GM18873 (cell line): ENCODE results near the gene TXNDC5.
A peak's percentile ranks its signal among the peaks of the same experiment; 100 is the strongest.
"Not testable (repeated sequence)": the region's sequence is repeated elsewhere in the genome, so short reads cannot be mapped to it uniquely, and the experiment has no call there.

ENCODE experiments used
- ATAC-seq: cut with Tn5 transposase; IDR thresholded peaks from one replicate; pipeline ENCODE4 v1.9.1; 2021; ENCODE audit warnings: mild to moderate bottlenecking, moderate library complexity, moderate number of reproducible peaks; ENCODE audit not compliant: unreplicated experiment, low FRiP score

The TXNDC5 gene

DNA sequence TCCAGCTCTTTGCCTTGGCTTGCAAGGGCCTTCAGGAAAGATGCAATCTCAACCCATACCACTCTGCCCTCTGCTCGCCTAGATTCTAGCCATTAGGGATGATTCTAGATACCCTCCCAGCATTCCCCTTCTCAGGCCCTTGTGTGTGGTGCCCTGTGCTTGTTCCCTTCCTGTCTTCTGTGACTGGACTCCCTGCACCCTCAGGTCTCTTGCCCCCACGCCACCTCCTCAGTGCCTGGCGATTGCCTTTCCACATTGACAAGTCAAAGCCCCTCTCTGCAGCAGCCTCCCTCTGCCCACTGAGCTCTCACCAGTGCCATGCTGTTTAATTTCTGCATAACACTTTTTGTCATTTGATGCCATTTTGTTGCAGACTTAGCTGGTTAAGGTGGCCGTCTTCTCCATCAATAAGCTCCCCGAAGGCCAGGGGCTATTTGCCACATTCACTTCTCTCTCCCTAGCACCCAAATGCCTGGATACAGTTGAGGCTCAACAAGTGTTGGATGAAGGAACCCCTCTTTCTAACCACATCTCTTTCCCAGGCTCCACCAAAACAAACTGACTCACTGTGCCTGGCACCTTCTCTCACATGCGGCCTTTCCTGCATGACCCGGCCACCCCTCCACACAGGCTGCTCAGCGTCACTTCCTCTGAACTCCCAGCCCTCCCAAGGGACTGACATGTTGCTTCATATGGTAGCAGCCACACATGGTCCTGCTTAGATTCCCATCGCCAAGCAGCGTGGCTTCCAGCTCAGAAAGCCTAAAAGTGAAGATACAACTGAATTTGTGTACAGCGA is 4.6 kb upstream of the TXNDC5 start:
- no peak for ATAC-seq

DNA sequence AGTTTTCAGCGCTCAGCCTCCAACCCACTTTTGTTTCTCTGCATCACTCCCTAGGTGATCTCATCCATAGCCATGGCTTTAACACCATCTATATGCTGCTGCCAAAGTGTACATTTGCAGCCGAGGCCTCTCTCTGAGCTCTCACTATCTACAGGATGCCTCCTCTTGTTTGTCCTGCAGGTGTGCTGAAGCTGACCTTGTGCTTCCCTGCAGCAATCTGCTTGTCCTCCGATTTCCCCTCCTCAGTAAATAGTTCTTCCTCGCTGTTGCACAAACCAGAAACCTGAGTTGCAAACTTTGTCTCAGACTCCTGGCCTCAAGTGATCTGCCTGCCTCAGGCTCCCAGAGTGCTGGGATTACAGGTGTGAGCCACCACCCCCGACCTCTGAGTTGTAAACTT is 3.7 kb upstream of the TXNDC5 start:
- no peak for ATAC-seq

- ATAC-seq, result no peak
Observed at GRCh38 chr6:7912736-7913517, 2.3 kb upstream of the TXNDC5 start.

GRCh38 chr6:7912024-7912423 is 1.4 kb upstream of the TXNDC5 start:
- no peak for ATAC-seq

GRCh38 chr6:7911345-7911725 is 747 bp upstream of the TXNDC5 start:
- no peak for ATAC-seq

GRCh38 chr6:7910298-7910653 is 312 bp downstream of the TXNDC5 start:
- peak; percentile 4 for ATAC-seq

DNA sequence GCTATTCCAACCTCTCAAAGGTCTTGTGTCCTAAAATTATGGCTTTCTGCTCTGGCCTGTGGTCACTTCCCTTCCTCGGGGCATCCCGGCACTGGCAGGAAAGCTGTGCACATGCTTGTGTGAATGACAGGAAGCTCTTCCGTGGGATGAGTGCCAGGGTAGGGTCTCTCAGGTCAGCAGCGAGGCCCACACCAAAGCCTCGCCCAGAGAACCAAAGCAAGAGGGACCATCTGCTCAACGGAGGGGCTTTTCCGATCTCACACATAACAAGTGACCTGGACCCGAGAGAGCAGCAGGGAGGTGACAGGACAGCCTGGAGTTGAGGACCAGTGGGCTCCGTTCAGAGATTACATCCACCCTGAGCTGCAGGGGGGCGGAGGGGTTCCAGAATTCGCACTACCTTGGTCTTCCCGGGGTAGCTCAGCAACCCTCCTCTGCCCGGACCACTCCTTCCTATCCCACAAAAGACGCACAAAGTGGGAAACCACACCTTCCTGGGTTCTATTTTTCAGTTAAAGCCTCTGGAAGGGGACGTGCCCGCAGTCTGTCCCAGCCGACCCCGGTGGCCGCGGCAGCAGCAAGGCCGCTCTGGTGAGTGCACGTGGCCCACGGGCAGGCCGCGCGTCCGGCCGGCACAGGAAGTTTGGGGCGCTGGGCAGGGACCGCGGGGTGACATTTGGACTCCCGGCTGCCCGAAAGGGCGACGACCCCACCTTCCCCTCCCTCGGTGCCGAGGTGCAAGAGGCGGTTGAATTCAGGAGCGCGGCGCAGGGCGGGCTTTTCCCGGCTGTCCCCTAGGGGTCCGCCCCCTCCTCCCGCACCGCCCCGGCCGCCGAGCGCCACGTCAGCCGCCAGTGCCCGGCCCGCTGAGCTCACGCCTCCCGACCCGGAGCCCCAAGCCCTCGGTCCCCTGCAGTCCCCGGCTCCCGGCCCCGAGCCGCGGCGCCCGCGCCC is 988 bp downstream of the TXNDC5 start:
- no peak for ATAC-seq

GRCh38 chr6:7907159-7907558 is 3.4 kb downstream of the TXNDC5 start:
- no peak for ATAC-seq

DNA sequence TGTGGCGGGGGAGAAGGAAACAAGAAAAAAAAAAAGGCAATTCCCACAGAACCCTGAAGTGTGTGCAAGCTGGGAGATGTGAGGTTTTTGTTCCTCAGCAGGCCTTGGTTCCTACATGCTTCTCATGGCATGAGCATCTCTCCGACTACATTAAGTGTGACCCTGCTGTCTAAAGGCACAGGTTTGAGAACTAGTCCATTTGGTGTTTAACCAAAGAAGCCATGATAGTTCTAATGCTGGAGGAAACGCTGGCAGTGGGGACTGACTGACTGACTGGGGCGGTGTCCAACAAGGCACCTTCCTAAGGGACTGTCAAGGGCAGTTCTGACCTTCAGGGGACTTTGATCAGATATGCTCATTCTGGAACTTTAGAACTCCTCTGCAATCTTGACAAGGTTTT is 3.8 kb downstream of the TXNDC5 start:
- no peak for ATAC-seq

- ATAC-seq, result no peak
Observed at GRCh38 chr6:7905416-7905815, 5.2 kb downstream of the TXNDC5 start.

DNA sequence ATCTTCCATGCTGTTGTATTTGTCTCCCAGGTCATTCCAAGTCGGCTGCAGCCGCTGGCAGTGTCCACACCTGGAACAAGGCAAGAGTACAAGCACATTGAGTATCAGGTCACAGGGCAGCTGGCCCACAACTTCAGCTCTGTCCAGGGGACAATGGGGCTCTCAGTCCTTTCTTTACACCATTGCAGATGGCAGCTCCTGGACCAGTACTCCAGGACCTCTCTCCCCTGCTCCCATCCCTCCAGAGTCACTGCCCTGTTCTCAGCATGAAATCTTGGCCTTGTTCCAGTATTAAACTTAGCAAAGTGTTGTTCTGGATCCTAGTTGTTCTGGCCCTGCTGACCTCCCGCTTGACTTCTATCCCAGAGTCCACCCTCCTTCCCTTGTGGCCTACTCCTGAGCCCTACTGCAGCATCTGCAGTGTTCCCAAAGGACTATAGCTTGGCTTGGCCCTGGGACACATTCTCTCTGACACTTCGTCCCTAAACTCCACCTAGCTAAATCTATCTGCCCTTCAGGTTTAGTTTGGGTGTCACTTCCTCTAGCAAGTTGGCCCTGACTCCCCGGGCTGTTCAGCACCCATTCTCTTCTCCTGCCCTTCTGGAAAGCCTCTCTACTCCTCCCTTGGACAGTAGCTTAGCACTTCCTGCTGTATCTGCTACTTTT is 5.8 kb downstream of the TXNDC5 start:
- ATAC-seq, result no peak

DNA sequence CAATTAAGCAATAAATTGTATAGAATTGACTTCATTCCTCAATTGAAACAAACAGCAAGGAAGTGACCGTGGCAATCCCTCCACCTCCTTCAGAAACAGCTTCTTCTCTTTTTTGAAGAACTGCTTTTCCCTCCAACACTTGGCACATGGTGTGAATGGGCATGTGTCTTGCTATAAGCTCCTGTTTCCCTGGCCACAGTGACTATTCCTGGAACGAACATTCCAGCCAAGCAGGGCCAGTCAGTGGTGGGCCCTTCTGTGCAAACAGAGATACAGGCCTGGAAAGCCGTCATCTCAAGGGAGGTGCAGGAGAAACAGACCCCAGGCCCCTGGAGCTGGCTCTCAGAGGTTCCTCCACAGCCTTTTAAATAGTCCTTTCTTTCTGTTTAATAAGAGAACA is 6.9 kb downstream of the TXNDC5 start:
- no peak for ATAC-seq

DNA sequence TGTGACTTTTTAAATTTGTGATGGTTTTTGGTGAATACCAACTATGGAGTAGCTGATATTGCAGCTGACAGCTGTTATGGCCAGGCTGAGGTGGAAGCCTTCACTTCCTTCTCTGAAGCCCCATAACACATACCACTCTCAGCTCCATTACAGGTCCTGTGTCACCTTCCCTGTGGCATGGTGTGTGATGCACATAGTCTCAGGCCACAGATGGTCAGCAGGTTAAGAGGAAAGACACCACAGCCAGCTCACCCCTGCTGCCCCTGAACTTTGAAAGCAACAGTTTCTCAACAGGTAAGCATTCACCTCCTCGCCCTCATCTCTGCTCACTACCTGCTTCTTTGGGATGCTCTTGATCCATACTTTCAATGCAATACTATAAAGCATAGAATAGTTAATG is 7.7 kb downstream of the TXNDC5 start:
- ATAC-seq, result no peak

GRCh38 chr6:7902221-7902620 is 8.4 kb downstream of the TXNDC5 start:
- no peak for ATAC-seq

- no peak for ATAC-seq
Observed at GRCh38 chr6:7901780-7902179, 8.8 kb downstream of the TXNDC5 start.

DNA sequence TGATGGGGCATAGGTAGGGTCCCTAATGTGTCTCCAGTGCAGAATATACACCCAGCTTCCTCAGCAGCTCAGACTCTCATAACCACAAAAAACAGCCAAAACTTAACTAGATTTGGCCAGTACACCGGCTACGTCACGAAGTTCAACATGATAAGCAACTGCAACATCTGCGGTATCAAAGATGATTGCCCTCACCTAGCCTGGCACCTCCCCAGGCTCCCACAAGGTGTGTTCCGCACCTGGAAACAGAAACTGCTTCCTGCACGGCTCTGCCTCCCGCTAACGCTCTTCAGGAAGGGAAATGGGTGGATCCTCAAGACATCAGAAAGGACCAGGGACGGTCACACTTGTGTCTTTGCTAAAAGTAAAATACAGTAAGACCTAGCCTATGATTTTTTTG is 9.5 kb downstream of the TXNDC5 start:
- ATAC-seq, result no peak

GRCh38 chr6:7900621-7901020 is 10.0 kb downstream of the TXNDC5 start:
- ATAC-seq, result no peak

GRCh38 chr6:7899889-7900213 is 10.7 kb downstream of the TXNDC5 start:
- ATAC-seq, result no peak

- ATAC-seq, result no peak
Observed at GRCh38 chr6:7899101-7899888, 11.3 kb downstream of the TXNDC5 start.

- not testable (repeated sequence) for ATAC-seq
Observed at GRCh38 chr6:7898193-7898586, 12.4 kb downstream of the TXNDC5 start.
